ENCODE measurements around the gene CTCF.

CTCF gene

DNA sequence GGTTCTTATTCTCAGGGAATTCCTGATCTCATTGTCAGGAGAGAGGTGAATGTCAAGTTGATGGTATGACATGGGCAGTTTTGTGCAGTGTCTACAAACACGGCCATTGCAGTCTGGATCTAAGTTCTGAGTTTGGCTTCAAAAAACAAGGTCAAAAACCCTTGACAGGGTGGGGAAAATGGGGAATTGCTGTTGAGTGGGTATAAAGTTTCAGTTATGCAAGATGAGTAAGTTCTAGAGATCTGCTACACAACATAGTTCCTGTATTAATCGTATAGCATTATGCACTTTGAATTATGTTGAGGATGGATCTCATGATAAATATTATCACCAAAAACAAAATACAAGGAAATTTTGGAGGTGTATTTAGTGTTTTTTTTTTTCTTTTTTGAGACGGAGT is 46.0 kb downstream of the CTCF start:
- DNase-seq: no peak

DNA sequence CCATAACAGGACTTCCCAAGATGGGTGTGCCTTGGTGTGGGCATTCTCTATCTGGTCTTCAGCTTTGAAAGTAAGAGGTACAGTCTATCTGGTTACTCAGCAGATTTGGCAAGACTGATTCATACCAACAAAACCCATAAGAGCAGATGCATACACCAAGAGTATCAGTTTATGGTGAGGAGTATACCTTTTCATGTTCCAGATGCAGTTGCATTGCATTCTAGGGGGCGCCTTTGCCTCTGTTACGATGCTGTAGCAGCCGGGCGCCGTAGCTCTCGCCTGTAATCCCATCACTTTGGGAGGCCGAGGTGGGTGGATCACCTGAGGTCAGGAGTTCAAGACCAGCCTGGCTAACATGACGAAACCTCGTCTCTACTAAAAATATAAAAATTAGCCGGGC is 51.5 kb downstream of the CTCF start:
- DNase-seq: no peak

DNA sequence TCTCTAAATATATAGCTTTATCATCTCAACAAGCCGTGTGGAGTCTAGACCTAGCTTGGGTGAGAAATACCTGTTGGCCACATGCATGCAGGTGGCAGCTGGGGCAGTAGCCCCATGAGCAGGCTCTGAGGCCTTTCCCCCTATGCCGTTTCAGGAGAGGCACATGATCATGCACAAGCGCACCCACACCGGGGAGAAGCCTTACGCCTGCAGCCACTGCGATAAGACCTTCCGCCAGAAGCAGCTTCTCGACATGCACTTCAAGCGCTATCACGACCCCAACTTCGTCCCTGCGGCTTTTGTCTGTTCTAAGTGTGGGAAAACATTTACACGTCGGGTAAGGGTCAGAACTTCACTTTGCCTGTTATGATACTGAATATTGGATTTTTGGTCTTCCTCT is 65.9 kb downstream of the CTCF start:
- DNase-seq: no peak

DNA sequence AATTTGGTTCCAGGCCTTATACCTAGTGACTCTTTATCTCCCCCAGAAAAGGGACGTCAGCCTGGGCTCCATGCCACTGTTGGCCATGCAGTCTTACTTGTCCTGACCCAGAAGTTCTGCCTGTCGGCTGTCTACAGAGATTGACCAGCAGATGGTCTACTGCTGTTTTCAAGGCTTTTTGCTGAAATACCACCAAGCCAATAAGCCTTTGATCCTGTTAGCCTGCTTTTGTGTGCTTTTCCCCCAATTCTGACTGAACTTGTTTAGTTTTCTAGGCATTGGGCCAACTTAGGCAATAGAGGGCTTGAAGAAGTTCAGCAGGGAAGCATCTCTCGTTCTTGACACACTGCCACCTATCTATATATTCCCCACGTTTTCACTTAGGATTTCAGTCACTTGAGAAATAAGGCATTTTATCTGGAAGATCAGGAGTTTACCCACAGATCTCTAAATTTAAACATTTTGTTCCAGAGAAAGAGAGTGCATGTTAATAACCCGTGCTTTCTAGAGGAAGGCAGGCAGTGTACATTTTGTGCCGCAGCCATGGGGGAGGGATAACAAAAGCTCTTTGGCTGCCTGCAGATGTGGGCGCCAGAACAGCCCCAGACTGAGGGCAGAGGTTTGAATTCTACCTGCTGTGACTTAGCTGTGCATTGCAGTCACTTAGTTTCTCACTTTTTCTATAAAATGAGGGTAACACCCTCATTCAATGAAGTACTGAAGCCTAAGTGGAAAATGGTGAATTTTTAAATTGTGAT is 70.3 kb downstream of the CTCF start:
- no peak for DNase-seq

DNA sequence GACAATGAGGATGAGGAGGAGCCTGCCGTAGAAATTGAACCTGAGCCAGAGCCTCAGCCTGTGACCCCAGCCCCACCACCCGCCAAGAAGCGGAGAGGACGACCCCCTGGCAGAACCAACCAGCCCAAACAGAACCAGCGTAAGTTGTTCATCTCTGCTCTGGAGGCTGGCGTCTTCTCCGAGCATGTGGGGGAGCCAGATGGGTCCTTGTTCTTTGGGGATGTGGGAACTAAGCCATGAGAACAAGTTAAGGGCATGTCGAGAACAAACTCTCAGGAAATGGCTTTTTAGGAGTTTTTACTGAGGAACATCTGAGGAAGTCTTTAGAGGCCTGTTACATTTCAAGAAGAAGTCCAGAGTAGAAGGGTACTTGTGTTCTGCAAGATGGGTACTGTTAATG is 74.4 kb downstream of the CTCF start:
- no peak for DNase-seq

DNA sequence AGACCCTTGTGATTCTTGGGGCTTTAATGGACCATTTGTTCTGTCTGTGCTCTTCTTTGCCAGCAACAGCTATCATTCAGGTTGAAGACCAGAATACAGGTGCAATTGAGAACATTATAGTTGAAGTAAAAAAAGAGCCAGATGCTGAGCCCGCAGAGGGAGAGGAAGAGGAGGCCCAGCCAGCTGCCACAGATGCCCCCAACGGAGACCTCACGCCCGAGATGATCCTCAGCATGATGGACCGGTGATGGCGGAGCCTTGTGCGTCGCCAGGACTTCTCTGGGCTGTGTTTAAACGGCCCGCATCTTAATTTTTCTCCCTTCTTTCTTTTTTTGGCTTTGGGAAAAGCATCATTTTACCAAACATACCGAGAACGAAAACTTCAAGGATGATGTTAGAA is 75.3 kb downstream of the CTCF start:
- DNase-seq: no peak

DNA sequence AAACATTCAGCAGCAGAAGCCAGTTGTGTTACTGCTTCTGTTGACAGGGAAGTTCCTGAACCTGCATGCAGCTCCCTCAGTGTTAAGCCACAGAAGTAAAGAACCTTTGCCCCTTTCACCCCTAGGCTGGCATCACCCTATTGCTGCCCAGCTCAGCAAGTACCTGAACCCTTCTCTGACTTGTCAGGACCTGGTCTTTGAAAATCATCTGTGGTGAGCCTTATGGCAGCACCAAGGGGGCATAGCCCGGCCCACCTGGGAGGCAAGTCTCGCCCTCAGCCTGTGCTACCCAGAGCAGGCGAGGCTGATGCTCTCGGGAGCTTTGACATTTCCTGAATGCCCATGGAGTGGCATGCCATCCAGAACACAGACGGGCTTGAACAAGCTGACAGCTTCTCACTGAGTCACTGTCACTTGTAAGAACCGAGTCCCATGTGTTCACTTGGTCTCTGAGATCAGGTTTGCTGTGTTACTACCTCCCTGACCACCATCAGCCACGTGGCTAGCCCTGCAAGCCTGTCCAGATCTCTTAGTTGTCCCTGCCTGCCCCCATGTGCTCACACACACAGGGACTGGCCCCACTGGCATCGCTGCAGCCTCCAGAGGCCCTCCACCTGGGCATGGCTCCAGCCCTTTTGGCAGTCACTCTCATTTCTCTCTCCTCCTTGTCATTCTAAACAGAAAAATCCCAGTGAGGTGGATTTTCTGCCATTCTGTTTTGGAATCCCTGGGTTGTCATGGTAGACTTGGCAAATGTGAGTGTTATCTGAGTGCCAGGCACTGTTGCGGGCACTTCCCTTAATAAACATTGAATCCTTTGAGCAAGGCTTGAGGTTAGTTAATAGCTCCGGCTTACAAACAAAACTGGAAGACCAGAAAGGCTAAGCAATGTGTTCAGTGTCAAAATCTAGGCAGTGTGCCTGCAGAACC is 79.7 kb downstream of the CTCF start:
- DNase-seq: peak; percentile 86

DNA sequence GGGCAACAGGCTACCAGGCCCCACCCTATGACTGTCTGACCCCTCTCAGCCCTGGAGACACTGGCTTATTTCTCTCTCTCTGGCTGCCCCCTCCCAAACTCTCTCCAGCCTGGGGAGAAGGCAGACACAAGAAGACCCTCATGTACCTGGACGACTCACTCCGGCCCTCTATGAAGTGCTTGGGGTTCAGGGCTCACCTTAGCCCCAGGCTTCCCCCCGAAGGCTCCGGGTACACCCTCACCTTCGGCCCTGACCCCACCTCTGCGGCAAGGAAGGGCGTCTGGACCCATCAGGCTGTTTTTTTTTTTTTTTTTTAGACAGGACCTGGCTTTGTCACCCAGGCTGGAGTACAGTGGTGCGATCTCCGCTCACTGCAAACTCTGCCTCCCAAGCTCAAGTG is 81.7 kb downstream of the CTCF start:
- no peak for DNase-seq

DNA sequence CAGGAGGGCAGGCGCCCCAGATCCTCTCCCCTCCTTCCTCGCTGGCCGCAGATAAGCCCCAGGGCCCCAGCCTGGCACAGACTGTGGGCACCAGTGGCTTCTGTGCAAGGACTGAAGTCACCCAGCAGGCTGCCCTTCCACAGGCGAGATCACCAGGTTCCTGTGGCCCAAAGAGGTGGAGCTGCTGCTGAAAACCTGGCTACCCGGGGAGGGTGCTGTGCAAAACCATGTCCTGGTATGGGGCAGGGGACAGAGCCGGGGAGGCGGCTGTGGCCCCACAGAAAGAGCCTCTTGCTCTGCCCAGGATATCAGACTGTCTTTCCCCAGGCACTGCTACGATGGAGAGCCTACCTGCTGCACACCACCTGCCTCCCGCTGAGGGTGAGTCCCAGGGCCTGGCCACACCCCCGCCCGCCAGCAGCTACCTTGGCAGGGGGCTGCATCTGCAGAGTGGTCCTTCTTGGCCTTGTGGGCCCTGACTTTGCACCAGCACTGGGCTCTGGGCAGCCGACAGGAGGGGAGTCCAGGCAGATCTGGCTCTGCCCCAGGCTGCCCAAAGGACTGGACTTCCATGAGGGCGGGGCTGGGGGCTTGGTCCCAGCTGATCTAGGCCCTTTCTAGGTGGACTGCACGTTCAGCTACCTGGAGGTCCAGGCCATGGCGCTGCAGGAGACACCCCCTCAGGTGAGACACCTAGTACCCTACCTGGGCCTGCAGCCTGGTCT is 83.2 kb downstream of the CTCF start:
- DNase-seq: no peak

DNA sequence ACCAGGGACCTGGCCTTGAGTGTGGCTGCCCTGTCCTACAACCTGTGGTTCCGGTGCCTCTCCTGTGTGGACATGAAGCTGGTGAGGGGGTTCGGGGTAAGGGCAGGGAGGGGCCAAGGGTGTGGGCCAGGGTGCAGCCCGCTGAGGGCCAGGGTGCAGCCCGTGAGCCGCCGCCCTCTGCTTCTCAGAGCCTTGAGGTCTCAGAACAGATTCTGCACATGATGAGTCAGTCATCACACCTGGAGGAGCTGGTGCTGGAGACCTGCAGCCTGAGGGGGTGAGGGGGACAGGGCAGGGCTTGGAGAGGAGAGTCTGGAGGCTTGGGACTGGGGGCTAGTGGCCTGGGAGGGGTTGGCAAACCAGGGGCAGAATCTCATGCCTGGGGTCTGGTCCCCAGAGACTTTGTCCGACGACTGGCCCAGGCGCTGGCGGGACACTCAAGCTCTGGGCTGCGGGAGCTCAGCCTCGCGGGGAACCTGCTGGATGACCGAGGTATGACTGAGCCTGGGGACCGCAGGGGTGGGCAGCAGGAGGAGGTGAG is 84.9 kb downstream of the CTCF start:
- no peak for DNase-seq

DNA sequence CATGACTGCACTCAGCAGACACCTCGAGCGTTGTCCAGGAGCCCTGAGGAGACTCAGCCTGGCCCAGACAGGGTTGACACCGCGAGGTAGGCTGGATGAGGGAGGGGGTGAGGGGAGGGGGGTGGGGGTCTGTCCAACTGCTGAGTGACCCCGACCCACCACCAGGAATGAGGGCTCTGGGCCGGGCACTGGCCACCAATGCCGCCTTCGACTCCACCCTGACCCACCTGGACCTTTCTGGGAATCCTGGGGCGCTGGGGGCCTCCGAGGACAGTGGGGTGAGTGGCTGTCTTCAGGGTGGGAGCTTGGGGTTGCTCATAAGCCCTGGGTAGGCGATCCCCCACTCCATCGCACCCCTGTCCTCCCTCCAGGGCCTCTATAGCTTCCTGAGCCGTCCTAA is 85.4 kb downstream of the CTCF start:
- no peak for DNase-seq

DNA sequence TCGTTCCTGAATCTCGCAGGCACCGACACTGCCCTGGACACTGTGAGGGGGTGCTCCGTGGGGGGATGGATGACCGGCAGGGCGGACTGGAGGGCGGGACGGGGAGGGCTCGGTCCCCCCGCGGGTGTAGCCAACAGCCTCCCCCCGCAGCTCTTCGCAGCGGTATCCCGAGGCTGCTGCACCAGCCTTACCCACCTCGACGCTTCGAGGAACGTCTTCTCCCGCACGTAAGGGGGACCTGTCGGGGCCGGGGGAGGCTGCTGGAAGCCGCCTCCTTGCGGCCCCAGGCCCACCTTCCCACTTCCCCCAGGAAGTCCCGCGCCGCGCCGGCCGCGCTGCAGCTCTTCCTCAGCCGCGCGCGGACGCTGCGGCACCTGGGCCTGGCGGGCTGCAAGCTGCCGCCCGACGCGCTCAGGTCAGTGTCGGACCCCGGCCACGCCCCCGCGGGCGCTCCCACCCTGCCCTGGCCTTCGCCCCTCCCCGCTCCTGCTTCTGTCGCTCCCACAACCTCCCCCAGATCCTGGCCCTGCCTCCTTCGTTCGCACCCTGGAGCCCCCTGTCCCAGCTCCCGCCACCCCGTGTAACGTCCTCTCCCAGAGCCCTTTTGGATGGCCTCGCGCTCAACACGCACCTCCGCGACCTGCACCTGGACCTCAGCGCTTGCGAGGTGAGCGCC is 85.9 kb downstream of the CTCF start:
- no peak for DNase-seq

DNA sequence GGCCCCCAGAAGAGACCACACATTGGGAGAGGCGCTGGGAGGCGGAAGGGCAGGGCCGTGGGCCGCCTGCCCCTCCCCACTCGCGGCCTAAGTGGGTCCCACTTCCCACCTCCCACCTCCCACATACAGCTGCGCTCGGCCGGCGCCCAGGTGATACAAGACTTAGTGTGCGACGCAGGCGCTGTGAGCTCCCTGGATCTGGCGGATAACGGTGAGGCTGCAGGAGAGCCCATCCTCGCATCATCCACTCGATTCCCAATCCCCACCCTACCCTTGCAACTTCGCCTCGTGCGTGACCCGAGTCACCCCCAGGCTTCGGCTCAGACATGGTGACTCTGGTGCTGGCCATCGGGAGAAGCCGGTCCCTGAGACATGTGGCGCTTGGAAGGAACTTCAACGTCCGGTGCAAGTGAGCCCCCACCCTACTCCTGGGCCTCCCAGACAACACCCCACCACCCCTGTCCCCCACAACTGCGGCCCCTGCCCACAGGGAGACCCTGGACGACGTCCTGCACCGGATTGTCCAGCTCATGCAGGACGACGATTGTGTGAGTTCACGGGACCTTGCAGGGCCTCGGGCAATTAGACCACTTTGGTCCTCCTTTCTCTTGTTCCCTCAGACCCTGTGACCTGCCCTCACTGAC is 86.6 kb downstream of the CTCF start:
- DNase-seq: no peak

DNA sequence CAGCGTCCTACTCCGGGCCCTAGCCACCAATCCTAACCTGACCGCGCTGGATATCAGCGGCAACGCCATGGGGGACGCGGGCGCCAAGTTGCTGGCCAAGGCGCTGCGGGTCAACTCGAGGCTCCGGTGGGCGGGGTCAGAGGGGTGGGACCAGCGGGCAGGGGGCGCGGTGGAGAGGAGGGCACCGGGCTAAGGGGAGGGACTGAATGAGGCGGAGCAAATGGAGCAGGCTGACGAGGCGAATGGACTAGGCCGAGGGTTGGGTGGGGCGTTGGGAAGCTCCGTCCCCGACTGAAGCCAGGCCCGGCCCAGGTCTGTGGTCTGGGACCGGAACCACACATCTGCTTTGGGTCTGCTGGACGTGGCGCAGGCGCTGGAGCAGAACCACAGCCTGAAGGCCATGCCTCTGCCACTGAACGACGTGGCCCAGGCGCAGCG is 87.2 kb downstream of the CTCF start:
- DNase-seq: no peak

DNA sequence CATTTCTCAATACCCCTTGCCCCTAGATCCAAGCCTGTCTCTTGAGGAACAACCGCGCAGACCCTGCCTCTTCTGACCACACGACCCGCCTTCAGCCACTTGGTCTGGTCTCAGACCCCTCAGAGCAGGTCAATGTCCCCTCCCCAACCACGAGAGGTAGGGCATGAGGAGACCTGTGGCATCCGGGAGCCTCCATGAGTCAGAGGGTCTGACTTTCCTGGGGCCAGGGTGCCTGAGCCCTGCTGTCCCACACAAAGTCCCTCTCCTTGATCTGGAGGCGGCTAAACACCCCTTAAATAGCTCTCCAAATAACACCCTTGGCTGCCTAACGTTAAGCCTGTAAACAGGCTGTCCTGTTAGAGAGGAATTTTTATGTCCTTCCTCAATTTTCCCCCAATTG is 87.7 kb downstream of the CTCF start:
- DNase-seq: no peak

DNA sequence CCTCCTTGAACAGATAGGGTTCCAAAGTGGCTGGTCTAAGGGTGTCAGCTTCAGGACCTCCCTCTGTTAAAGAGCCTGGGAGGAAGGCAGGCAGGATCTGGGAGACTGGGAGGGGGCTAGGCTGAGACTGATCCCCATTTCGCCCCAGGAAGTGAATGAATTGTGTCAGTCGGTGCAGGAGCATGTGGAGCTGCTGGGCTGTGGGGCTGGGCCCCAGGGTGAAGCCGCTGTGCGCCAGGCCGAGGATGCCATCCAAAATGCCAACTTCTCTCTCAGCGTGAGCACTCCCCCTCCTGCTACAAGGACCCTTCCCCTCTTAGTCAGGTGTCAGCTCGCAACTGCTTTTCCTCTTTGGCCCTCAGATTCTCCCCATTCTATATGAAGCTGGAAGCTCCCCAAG is 88.7 kb downstream of the CTCF start:
- no peak for DNase-seq

DNA sequence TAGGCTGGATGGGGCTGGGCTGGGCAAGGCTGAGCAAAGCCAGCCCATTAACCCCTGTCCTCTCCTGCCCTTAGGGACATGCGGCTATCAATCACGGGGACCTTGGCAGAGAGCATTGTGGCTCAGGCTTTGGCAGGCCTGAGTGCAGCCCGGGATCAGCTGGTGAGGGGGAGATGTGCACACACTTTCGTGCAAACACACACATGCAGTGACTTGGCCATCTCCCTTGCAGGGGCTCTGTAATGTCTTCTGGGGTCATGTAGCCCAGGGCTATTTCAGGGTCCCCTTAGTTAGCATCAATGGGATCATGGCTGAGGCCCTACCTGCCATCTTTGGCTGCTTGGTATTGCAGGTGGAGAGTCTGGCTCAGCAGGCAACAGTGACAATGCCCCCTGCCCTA is 89.5 kb downstream of the CTCF start:
- no peak for DNase-seq

DNA sequence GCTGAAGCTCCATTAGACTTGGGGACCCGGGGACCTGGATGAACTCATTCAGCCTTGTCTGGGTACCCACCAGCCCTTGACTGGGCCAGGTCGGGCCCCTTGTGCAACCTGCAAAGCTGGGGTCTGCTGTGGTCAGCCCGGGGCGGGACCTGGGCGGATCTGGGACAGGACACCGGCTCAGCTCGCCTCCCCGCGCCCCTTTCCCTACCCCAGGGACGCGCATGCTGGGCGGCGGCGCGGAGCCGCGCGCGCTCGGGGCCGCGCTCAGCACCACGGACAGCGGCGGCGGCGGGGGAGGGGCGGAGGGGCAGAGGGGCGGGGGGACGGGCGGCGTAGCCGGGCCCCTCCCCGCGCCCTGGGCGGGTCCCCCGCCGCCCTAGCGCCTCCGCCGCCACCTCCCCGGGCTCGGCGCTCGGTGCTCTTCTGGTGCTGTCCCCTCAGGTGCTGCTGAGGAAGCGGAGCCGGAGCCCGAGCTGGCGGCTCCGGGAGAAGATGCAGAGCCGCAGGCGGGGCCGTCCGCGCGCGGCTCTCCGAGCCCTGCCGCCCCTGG is 90.3 kb downstream of the CTCF start:
- DNase-seq: peak; percentile 14

DNA sequence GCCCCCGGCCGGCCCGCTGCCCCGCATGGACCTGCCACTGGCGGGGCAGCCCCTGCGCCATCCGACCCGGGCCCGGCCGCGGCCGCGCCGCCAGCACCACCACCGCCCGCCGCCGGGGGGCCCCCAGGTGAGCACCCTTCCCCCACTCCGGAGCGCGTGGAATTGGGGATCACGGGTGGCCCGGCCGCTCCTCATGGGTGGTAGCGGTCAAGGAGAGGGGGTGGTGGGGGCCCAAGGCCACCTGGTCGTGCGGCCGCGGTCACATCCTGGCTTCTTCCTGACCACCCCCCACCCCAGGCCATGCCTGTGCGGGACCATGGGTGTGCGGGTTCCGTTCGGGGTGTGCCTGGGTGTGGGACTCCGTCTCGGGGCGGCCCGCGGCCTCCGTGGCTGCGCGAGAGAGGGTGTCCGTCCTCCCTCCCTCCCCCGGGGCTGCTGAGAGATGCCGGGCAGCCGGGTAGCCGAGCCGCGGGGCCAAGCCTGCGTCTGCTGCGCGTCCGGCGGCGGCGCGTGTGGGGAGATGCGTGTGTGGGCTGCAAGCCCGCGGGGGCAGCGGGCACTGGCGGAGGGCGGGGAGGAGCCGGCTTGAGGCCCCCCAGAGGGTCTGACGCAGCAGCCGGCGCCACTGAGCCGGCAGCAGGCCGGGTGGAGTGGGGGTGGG is 90.9 kb downstream of the CTCF start:
- no peak for DNase-seq

DNA sequence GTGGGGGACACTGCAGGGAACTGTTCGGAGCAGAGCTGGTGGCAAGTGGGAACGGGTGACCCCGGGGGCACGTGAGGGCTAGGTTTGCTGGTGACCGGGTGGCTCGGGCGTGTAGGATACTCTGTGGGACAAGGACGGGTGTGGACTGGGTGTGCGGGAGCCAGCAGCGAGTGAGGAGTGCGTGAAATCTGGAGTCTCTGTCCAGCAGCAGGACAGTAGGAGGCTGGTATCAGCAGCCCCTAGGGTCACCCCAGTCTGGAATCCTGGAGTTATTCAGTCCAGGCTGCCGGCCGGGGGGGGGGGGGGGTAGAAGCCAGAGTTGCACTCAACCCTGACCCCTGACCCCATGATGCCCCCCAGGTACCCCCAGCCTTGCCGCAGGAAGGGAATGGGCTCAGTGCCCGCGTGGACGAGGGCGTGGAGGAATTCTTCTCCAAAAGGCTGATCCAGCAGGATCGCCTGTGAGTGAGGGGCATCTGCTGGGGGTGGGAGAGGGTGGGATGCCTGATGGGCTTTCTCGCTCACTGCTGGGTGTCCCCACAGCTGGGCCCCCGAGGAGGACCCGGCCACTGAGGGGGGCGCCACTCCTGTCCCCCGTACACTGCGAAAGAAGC is 91.6 kb downstream of the CTCF start:
- no peak for DNase-seq

DNA sequence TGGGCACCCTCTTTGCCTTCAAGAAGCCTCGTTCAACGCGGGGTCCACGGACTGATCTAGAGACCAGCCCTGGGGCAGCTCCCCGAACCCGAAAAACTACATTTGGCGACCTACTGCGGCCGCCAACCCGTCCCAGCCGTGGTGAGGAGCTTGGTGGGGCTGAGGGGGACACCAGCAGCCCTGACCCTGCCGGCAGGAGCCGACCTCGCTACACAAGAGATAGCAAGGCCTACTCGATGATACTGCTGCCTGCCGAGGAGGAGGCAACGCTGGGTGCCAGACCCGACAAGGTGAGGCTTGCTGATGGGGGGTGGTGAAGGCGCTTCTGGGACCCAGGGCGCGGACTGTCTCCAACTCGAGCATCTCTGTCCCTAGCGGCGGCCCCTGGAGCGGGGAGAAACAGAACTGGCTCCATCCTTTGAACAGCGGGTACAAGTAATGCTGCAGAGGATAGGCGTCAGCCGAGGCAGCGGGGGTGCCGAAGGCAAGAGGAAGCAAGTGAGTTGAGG is 92.1 kb downstream of the CTCF start:
- DNase-seq: no peak

All from NCI-H1092 treated with DMSO at 0.1 percent for 48 hours (cell line).